MCF 10A (cell line): ENCODE results near the gene GABARAPL1. TPM values are rescaled to one million over a fixed set of nuclear protein-coding genes. Genes with fewer than 3 reads are reported as not detected.
"Not testable (repeated sequence)": the region's sequence is repeated elsewhere in the genome, so short reads cannot be mapped to it uniquely, and the experiment has no call there.

Experiments
- BruUV-seq: library from RNA; stranded (reverse); fragments of 400-500 nt; replicated peaks from 2 replicates; lab custom pipeline; 2021; lab: Mats Ljungman, UMichigan
- CTCF ChIA-PET: fragments of 300-600 bp; sonication (Branson Sonifier 250); formaldehyde crosslinking; extraction: SDS; loops from one replicate; lab custom pipeline; 2021; ENCODE audit warnings: antibody characterized with exemption, inconsistent platforms; lab: Yijun Ruan, JAX
- POLR2A ChIA-PET: fragments of 300-600, 350-650 bp; sonication (Branson Sonifier 250); formaldehyde crosslinking; extraction: SDS; loops from one replicate; lab custom pipeline; 2020; ENCODE audit warnings: antibody characterized with exemption, inconsistent platforms; lab: Yijun Ruan, JAX
- DNase-seq: peaks from one replicate; pipeline ENCODE4 v3.0.0-alpha.2; 2018; ENCODE audit not compliant: unreplicated experiment
- H3K27ac Mint-ChIP-seq: one replicate; pipeline ENCODE4 v1.8.0; 2022; ENCODE audit warnings: mild to moderate bottlenecking, low read depth, mixed read lengths; ENCODE audit not compliant: unreplicated experiment
- H3K27me3 Mint-ChIP-seq: one replicate; pipeline ENCODE4 v1.8.0; 2022; ENCODE audit warnings: mixed read lengths; ENCODE audit not compliant: insufficient read depth, unreplicated experiment
- H3K36me3 Mint-ChIP-seq: one replicate; pipeline ENCODE4 v1.8.0; 2022; ENCODE audit warnings: mild to moderate bottlenecking, moderate library complexity, mixed read lengths; ENCODE audit not compliant: insufficient read depth, unreplicated experiment
- H3K4me1 Mint-ChIP-seq: one replicate; pipeline ENCODE4 v1.8.0; 2022; ENCODE audit warnings: mixed read lengths; ENCODE audit not compliant: insufficient read depth, unreplicated experiment
- H3K4me3 Mint-ChIP-seq: one replicate; pipeline ENCODE4 v1.8.0; 2022; ENCODE audit warnings: mild to moderate bottlenecking, moderate library complexity, mixed read lengths; ENCODE audit not compliant: unreplicated experiment
- H3K9me3 Mint-ChIP-seq: one replicate; pipeline ENCODE4 v1.8.0; 2022; ENCODE audit warnings: mixed read lengths; ENCODE audit not compliant: unreplicated experiment
- CTCF ChIP-seq: fragments of 200-600 bp; IDR thresholded peaks from one replicate; pipeline ENCODE4 v1.8.0; 2022; ENCODE audit warnings: antibody characterized with exemption, mild to moderate bottlenecking; ENCODE audit not compliant: unreplicated experiment
- intact Hi-C: fragments of 100-400 bp; cut with micrococcal nuclease; formaldehyde crosslinking; loops from 2 replicates; pipeline ENCODE4 v1.14.1; 2022
- total RNA-seq: library from RNA; stranded (reverse); gene quantifications from 2 replicates; pipeline ENCODE4 v1.2.3, GENCODE V29; 2022

Gene GABARAPL1
- total RNA-seq, 1 experiment from 2014 or later, result 19.7 TPM

DNA sequence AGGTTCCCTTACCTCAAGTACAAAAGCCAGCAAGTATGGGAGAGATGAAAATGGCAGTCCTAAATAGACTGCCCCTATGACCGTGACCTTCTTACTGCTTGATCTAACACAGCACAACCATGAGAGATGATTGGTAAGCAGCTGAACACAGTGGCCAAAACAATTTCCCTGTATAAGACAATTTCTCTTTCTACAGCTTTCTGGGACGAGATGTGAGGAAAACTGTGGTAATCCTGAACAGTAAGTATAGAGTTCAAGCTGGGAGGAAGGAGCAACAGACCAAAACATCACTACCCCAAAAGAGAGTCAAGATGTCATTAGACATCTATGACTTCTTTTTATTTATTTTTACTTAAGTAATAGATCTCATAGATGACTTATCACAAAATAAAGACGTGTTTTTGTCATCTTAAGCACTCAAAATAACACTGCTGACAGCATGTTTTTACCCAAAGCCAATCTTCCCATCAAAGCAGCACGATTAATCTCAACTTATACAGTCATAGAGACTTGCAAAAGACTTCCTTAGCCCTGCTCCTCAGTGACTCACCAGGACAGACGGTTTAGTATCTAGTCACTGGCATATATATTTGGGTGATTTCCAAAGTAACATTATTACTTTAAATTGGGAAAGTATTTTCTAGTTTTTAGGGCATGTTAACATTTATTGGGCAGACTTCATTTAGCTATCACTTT lies 30.2 kb upstream of the GABARAPL1 start:
- Mint-ChIP-seq H3K27me3 (no peaks in the 10 kb centered on the region), H3K4me3 (no peak overlapping the region), H3K27ac (no peak overlapping the region), H3K4me1 (peaks cover 15% of the 10 kb centered on the region), H3K36me3 (no peaks in the 10 kb centered on the region), H3K9me3 (no peaks in the 10 kb centered on the region)
- intact Hi-C loops, result no loop called here
- ChIA-PET POLR2A (interaction anchor here (0.6 to 2.6 kb wide), 8 partner anchors 9 to 50 kb away, joined by 3 to 10 read pairs (median 4); partner anchors contain the start of gene OLR1), CTCF (interaction anchor here (1.1 to 11.3 kb wide), 3 partner anchors 9 to 474 kb away, joined by 3 to 255 read pairs (median 4); no protein-coding TSS in a partner anchor)
- peak; percentile 85 for DNase-seq
- TF ChIP-seq CTCF, result no peak
- BruUV-seq, result no TSS peak

DNA sequence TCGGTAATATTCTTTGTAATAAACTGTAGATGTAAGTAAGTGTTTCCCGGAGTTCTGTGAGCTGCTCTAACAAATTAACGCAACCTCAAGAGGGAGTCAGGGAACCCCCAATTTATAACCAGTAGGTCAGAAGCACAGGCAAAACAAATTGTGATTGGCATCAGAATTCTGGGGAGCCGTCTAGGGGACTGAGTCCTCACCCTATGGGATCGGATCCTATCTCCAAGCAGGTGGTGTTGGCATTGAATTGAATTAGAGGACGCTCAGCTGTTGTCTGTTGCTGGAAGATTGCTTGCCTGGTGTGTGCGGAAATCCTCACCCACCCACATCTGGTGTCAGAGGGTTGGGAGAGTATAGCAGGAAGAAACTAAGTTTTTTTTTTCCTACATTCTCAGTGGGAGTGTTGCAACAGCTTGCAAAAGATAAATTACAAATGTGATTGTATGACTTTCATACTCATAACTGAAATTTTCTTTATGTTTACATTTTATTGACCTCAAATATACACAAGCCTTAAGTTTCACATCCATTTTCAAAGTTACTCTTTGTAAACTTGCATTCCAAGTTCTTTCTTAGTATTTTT lies 28.3 kb upstream of the GABARAPL1 start:
- Mint-ChIP-seq H3K36me3 (no peaks in the 10 kb centered on the region), H3K9me3 (no peaks in the 10 kb centered on the region), H3K4me3 (no peak overlapping the region), H3K27ac (no peak overlapping the region), H3K27me3 (no peaks in the 10 kb centered on the region), H3K4me1 (peaks cover 15% of the 10 kb centered on the region)
- intact Hi-C loops, result no loop called here
- POLR2A ChIA-PET, result no interaction called here
- DNase-seq, result peak; percentile 34
- BruUV-seq, result no TSS peak
- no peak for TF ChIP-seq CTCF
- CTCF ChIA-PET, result interaction anchor here (0.6 to 11.3 kb wide), 4 partner anchors 10 to 534 kb away, joined by 3 to 255 read pairs (median 3); no protein-coding TSS in a partner anchor

DNA sequence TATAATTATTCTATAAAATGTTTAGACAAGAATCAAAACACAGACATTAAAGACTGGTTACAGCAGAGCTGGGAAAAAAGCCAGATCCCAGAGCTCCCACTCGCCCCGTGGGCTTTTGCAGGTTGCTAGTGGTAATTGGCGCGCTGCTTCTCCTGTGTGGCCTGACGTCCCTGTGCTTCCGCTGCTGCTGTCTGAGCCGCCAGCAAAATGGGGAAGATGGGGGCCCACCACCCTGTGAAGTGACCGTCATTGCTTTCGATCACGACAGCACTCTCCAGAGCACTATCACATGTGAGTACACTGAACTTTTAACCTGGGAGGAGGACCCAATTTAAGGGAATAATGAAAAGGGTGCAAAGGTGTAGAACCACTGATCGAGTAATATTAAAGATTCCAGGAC lies 26.4 kb upstream of the GABARAPL1 start:
- Mint-ChIP-seq H3K4me1 (peaks cover 16% of the 10 kb centered on the region), H3K4me3 (no peak overlapping the region), H3K27ac (no peak overlapping the region), H3K36me3 (no peaks in the 10 kb centered on the region), H3K27me3 (no peaks in the 10 kb centered on the region), H3K9me3 (no peaks in the 10 kb centered on the region)
- BruUV-seq, result no TSS peak
- DNase-seq, result no peak
- ChIA-PET CTCF (interaction anchor here (0.7 to 11.3 kb wide), 2 partner anchors 30 to 50 kb away, joined by 5 to 255 read pairs; no protein-coding TSS in a partner anchor), POLR2A (no interaction called here)
- intact Hi-C loops, result no loop called here
- no peak for TF ChIP-seq CTCF

DNA sequence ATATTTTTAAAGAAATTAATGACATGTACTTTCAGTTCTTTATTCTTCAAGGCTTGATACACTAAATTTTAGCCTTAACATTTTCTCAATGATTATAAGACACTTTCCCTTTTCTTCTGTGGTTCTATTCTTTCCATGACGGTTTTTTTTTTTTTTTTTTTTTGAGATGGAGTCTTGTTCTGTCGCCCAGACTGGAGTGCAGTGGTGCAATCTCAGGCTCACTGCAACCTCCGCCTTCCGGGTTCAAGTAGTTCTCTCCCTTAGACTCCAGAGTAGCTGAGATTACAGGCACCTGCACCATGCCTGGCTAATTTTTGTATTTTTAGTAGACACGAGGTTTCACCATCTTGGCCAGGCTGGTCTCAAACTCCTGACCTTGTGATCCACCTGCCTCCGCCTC lies 25.7 kb upstream of the GABARAPL1 start:
- BruUV-seq, H3K9me3 Mint-ChIP-seq, intact Hi-C loops, DNase-seq, H3K27me3 Mint-ChIP-seq, H3K36me3 Mint-ChIP-seq, H3K27ac Mint-ChIP-seq, H3K4me3 Mint-ChIP-seq: not testable (repeated sequence)
- H3K4me1 Mint-ChIP-seq, result peaks cover 20% of the 10 kb centered on the region
- POLR2A ChIA-PET, result interaction anchor here (0.6 kb wide), 1 partner anchor 16 kb away, joined by 3 read pairs; no protein-coding TSS in a partner anchor
- CTCF ChIA-PET, result interaction anchor here (11.3 kb wide), 1 partner anchor 30 kb away, joined by 255 read pairs; no protein-coding TSS in a partner anchor
